ENCODE results near the gene MGLL.

Gene MGLL

DNA sequence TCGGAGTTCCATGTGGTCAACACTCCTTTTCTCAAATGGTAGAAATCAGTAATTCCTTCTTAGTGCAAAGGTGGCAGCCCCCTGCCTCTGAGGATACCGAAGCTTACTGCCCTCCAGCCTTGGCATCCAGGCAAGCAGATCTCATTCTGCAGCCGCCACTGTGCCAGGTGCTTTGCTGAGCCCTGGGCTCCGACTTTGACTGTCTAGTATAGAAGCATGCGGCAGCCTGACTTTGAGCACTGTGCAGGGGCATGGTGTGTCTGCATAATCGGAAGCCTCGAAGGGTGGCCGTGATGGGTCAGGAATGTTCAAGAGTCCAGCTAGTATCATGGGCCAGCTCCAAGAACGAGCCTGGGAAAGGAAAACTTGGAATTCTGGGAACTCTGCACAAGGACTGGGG lies 109.9 kb downstream of the MGLL start:
- no peaks in the 10 kb centered on the region for H3K4me1 ChIP-seq (ENCODE audit: low read length)
- no peak overlapping the region for H2AFZ ChIP-seq (ENCODE audit: low read length)
- no peak overlapping the region for H3K4me3 ChIP-seq (ENCODE audit: low read length)
- no peaks in the 10 kb centered on the region for H3K9me3 ChIP-seq (replicated peaks; ENCODE audit: insufficient read depth, low read length)
- DNase-seq = no peak
- no peaks in the 10 kb centered on the region for H3K27me3 ChIP-seq (replicated peaks; ENCODE audit: insufficient read depth, low read length)
- no peak overlapping the region for H3K4me2 ChIP-seq (ENCODE audit: low read depth, low read length)
- no peaks in the 10 kb centered on the region for H4K20me1 ChIP-seq (ENCODE audit: insufficient read depth, low read length)
- TF ChIP-seq EZH2 (optimal IDR thresholded peaks at IDR 0.05; ENCODE audit: low read depth, low read length) = no peak
- TF ChIP-seq EZH2phosphoT487 (IDR thresholded peaks at IDR 0.05; ENCODE audit: low read length) = no peak
- TF ChIP-seq, protein P1, sequence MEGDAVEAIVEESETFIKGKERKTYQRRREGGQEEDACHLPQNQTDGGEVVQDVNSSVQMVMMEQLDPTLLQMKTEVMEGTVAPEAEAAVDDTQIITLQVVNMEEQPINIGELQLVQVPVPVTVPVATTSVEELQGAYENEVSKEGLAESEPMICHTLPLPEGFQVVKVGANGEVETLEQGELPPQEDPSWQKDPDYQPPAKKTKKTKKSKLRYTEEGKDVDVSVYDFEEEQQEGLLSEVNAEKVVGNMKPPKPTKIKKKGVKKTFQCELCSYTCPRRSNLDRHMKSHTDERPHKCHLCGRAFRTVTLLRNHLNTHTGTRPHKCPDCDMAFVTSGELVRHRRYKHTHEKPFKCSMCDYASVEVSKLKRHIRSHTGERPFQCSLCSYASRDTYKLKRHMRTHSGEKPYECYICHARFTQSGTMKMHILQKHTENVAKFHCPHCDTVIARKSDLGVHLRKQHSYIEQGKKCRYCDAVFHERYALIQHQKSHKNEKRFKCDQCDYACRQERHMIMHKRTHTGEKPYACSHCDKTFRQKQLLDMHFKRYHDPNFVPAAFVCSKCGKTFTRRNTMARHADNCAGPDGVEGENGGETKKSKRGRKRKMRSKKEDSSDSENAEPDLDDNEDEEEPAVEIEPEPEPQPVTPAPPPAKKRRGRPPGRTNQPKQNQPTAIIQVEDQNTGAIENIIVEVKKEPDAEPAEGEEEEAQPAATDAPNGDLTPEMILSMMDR (IDR thresholded peaks at IDR 0.05; ENCODE audit: low read length) = no peak
- no peak overlapping the region for H3K27ac ChIP-seq (ENCODE audit: low read length)
- no peak overlapping the region for H3K9ac ChIP-seq (ENCODE audit: low read length)
- H3K36me3 ChIP-seq (replicated peaks; ENCODE audit: insufficient read depth, low read length) = no peaks in the 10 kb centered on the region
- H3K9me2 ChIP-seq (replicated peaks; ENCODE audit: insufficient read depth, low read length) = no peaks in the 10 kb centered on the region
- no peaks in the 10 kb centered on the region for H3F3A ChIP-seq (ENCODE audit: insufficient read depth, low read length)
- H3K79me2 ChIP-seq (ENCODE audit: low read length) = no peaks in the 10 kb centered on the region

DNA sequence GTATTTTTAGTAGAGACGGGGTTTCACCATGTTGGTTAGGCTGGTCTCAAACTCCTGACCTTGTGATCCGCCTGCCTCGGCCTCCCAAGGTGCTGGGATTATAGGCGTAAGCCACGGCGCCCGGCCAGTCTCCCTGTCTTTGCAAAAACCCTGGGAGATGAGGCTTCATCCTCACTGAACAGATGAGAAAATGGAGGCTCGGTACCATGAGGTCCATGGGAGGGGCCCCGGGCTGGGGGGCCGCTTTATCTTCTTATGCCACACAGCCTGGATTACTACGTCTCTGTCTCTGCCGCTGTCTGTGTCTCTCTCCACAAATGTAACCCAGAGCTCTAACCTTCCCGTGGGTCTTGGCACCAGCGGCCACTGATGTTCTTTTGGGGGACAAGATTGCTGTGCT lies 110.4 kb downstream of the MGLL start:
- H3K9me3 ChIP-seq (replicated peaks; ENCODE audit: insufficient read depth, low read length) = no peaks in the 10 kb centered on the region
- TF ChIP-seq EZH2phosphoT487 (IDR thresholded peaks at IDR 0.05; ENCODE audit: low read length) = no peak
- TF ChIP-seq EZH2 (optimal IDR thresholded peaks at IDR 0.05; ENCODE audit: low read depth, low read length) = no peak
- TF ChIP-seq, protein P1 (IDR thresholded peaks at IDR 0.05; ENCODE audit: low read length) = no peak
- DNase-seq = no peak
- no peaks in the 10 kb centered on the region for H3F3A ChIP-seq (ENCODE audit: insufficient read depth, low read length)
- no peak overlapping the region for H3K9ac ChIP-seq (ENCODE audit: low read length)
- H3K79me2 ChIP-seq (ENCODE audit: low read length) = no peaks in the 10 kb centered on the region
- H3K27ac ChIP-seq (ENCODE audit: low read length) = no peak overlapping the region
- no peaks in the 10 kb centered on the region for H3K9me2 ChIP-seq (replicated peaks; ENCODE audit: insufficient read depth, low read length)
- no peaks in the 10 kb centered on the region for H3K4me1 ChIP-seq (ENCODE audit: low read length)
- no peak overlapping the region for H2AFZ ChIP-seq (ENCODE audit: low read length)
- no peaks in the 10 kb centered on the region for H3K27me3 ChIP-seq (replicated peaks; ENCODE audit: insufficient read depth, low read length)
- H3K36me3 ChIP-seq (replicated peaks; ENCODE audit: insufficient read depth, low read length) = no peaks in the 10 kb centered on the region
- H3K4me2 ChIP-seq (ENCODE audit: low read depth, low read length) = no peak overlapping the region
- H4K20me1 ChIP-seq (ENCODE audit: insufficient read depth, low read length) = no peaks in the 10 kb centered on the region
- no peak overlapping the region for H3K4me3 ChIP-seq (ENCODE audit: low read length)

DNA sequence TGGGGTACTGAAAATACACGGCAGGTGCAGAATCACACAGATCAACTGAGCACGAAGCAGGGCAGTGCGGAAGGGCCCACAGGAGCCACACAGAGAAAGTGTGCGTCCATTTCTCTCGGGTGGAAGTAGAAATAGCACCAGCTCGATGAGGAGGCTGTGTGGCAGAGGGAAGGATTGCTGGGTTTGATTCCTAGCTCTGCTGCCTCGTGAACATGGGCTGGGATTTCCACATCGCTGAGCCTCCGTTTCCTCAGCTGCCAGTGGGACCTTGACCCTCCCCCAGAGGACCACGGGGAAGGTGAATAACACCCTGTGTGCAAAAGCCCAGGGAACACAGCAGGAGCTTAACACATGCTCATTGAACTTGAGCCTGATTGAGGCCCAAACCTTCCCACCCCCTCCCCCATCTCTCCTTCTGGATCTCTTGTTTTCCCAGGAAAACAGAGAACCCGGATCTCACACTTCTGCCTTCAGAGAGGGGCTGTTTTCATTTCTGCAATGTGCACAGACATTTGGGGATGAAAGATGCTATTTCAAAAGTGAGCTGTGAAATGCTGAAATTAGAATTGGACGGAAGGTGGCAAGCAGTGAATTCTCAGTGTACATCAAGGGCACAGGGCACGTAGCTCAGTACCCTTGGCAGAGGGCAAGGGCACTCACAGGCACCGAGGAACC lies 111.2 kb downstream of the MGLL start:
- Histone ChIP-seq H3K79me2 (ENCODE audit: low read length) (no peaks in the 10 kb centered on the region), H4K20me1 (ENCODE audit: insufficient read depth, low read length) (no peaks in the 10 kb centered on the region), H3K4me3 (ENCODE audit: low read length) (no peak overlapping the region), H3K9me3 (replicated peaks; ENCODE audit: insufficient read depth, low read length) (no peaks in the 10 kb centered on the region), H3K9me2 (replicated peaks; ENCODE audit: insufficient read depth, low read length) (no peaks in the 10 kb centered on the region), H3K4me1 (ENCODE audit: low read length) (no peaks in the 10 kb centered on the region), H3K27ac (ENCODE audit: low read length) (no peak overlapping the region), H3K9ac (ENCODE audit: low read length) (no peak overlapping the region), H2AFZ (ENCODE audit: low read length) (no peak overlapping the region), H3K4me2 (ENCODE audit: low read depth, low read length) (no peak overlapping the region), H3K27me3 (replicated peaks; ENCODE audit: insufficient read depth, low read length) (no peaks in the 10 kb centered on the region), H3F3A (ENCODE audit: insufficient read depth, low read length) (no peaks in the 10 kb centered on the region), H3K36me3 (replicated peaks; ENCODE audit: insufficient read depth, low read length) (no peaks in the 10 kb centered on the region)
- no peak for DNase-seq
- TF ChIP-seq EZH2 (optimal IDR thresholded peaks at IDR 0.05; ENCODE audit: low read depth, low read length) (no peak), EZH2phosphoT487 (IDR thresholded peaks at IDR 0.05; ENCODE audit: low read length) (no peak)
- TF ChIP-seq, protein P1 (IDR thresholded peaks at IDR 0.05; ENCODE audit: low read length) = no peak

Data from MM.1S (cell line).